Measurements from ENCODE around the gene LINGO3. TPM values are rescaled to one million over a fixed set of nuclear protein-coding genes. Genes with fewer than 3 reads are reported as not detected.

Gene LINGO3
- total RNA-seq, 2 experiments from 2014 or later: 0.16 to 0.27 TPM

GRCh38 chr19:2317756-2318155, 9.8 kb upstream of the LINGO3 start:
- Mint-ChIP-seq H3K9me3 (peaks cover 13% of the 10 kb centered on the region), H3K4me3 (no peak overlapping the region), H3K36me3 (ENCODE audit: low read depth) (peaks cover 5% of the 10 kb centered on the region), H3K4me1 (ENCODE audit: low read depth) (no peaks in the 10 kb centered on the region), H3K27me3 (peaks cover 12% of the 10 kb centered on the region), H3K27ac (no peak overlapping the region)
- TF ChIP-seq, protein P1, sequence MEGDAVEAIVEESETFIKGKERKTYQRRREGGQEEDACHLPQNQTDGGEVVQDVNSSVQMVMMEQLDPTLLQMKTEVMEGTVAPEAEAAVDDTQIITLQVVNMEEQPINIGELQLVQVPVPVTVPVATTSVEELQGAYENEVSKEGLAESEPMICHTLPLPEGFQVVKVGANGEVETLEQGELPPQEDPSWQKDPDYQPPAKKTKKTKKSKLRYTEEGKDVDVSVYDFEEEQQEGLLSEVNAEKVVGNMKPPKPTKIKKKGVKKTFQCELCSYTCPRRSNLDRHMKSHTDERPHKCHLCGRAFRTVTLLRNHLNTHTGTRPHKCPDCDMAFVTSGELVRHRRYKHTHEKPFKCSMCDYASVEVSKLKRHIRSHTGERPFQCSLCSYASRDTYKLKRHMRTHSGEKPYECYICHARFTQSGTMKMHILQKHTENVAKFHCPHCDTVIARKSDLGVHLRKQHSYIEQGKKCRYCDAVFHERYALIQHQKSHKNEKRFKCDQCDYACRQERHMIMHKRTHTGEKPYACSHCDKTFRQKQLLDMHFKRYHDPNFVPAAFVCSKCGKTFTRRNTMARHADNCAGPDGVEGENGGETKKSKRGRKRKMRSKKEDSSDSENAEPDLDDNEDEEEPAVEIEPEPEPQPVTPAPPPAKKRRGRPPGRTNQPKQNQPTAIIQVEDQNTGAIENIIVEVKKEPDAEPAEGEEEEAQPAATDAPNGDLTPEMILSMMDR (IDR thresholded peaks at IDR 0.05): no peak
- CTCF ChIA-PET: no interaction called here
- intact Hi-C loops (cut with micrococcal nuclease): no loop called here
- DNase-seq (no peak), ATAC-seq (no peak)
- POLR2A ChIA-PET: interaction anchor here (1.1 to 6.9 kb wide), 2 partner anchors 9 to 38 kb away, joined by 4 to 32 read pairs; partner anchors contain the start of genes LSM7 and SPPL2B

DNA sequence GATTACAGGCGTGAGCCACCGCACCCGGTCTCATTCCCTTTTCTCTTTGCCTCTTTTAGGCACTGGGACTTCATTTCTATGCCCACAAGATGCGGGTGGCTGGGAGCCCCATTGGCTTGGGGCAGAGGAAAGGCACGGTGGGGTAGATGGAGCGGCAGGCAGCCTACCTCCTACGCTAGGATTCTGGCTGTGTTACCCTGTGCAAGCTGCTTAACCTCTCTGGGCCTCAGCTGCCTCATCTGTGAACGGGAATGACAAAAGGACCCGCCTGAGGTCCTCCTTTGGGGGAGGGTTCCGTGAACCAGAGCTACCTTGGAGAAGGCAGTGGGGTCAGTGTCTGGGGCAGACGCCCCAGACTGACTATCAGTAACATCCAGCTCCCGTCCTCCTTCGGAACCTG, 9.3 kb upstream of the LINGO3 start:
- peaks cover 5% of the 10 kb centered on the region for H3K36me3 Mint-ChIP-seq (ENCODE audit: low read depth)
- ATAC-seq (no peak), DNase-seq (no peak)
- H3K4me1 Mint-ChIP-seq (ENCODE audit: low read depth): no peaks in the 10 kb centered on the region
- TF ChIP-seq, protein P1 (IDR thresholded peaks at IDR 0.05): no peak
- H3K27me3 Mint-ChIP-seq: peaks cover 12% of the 10 kb centered on the region
- H3K9me3 Mint-ChIP-seq: peaks cover 13% of the 10 kb centered on the region
- intact Hi-C loops (cut with micrococcal nuclease): no loop called here
- ChIA-PET POLR2A (interaction anchor here (1.1 to 6.9 kb wide), 4 partner anchors 9 to 42 kb away, joined by 3 to 32 read pairs (median 6); partner anchors contain the start of genes LSM7 and SPPL2B), CTCF (interaction anchor here (1.3 kb wide), 1 partner anchor 10 kb away, joined by 4 read pairs; the partner anchor contains the start of gene LSM7)
- no peak overlapping the region for H3K27ac Mint-ChIP-seq
- no peak overlapping the region for H3K4me3 Mint-ChIP-seq

- peaks cover 13% of the 10 kb centered on the region for H3K9me3 Mint-ChIP-seq
- ChIA-PET POLR2A (interaction anchor here (0.6 to 6.9 kb wide), 3 partner anchors 11 to 41 kb away, joined by 3 to 32 read pairs (median 3); partner anchors contain the start of genes LSM7 and SPPL2B), CTCF (interaction anchor here (1.0 to 1.6 kb wide), 4 partner anchors 12 to 54 kb away, joined by 3 to 4 read pairs (median 4); partner anchors contain the start of gene LSM7)
- peaks cover 5% of the 10 kb centered on the region for H3K36me3 Mint-ChIP-seq (ENCODE audit: low read depth)
- ATAC-seq (peak; percentile 58), DNase-seq (no peak)
- no peak overlapping the region for H3K4me3 Mint-ChIP-seq
- intact Hi-C loops (cut with micrococcal nuclease): no loop called here
- no peaks in the 10 kb centered on the region for H3K4me1 Mint-ChIP-seq (ENCODE audit: low read depth)
- TF ChIP-seq, protein P1 (IDR thresholded peaks at IDR 0.05): peak; percentile 37
- H3K27ac Mint-ChIP-seq: no peak overlapping the region
- peaks cover 12% of the 10 kb centered on the region for H3K27me3 Mint-ChIP-seq
Observed at GRCh38 chr19:2315818-2316353, 7.9 kb upstream of the LINGO3 start.

DNA sequence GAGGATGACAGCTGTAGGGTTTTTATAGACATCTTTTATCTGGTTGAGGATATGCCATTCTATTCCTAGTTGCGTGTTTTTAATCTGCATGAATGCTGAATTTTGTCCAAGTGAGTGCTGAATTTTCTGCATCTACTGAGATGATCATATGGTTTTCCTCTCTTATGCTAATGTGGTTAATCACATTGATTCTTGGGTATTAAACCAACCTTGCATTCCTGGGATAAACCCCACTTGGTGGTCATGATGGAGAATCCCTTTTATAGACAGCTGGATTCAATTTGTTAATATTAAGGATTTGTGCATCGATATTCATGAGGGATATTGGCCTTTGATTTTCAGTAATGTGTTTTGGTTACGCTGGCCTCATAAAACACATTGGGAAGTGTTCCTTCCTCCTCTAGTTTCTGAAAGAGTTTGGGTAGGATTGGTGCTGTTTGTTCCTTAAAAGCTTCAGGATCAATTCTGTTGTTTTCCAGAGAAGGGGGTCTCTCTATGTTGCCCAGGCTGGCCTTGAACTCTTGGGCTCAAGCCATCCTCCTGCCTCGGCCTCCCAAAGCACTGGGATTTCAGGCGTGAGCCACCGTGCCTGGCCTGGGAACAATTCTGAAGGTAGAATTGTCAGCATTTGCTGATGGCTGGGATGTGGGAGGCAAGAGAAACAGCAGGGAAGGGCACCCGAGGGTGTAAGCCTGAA, 7.3 kb upstream of the LINGO3 start:
- Mint-ChIP-seq H3K9me3 (peaks cover 13% of the 10 kb centered on the region), H3K27me3 (peaks cover 15% of the 10 kb centered on the region), H3K4me1 (ENCODE audit: low read depth) (no peaks in the 10 kb centered on the region), H3K27ac (no peak overlapping the region), H3K36me3 (ENCODE audit: low read depth) (peaks cover 5% of the 10 kb centered on the region), H3K4me3 (no peak overlapping the region)
- intact Hi-C loops (cut with micrococcal nuclease): no loop called here
- DNase-seq: no peak
- TF ChIP-seq, protein P1 (IDR thresholded peaks at IDR 0.05): no peak
- ChIA-PET CTCF (interaction anchor here (1.0 to 1.6 kb wide), 3 partner anchors 38 to 54 kb away, joined by 3 to 4 read pairs (median 3); no protein-coding TSS in a partner anchor), POLR2A (interaction anchor here (0.6 to 6.9 kb wide), 2 partner anchors 11 to 21 kb away, joined by 3 to 32 read pairs; partner anchors contain the start of genes LSM7 and SPPL2B)
- no peak for ATAC-seq
